Body of pancreas (tissue), 4 donors: ENCODE measurements around the gene RAD9B. TPM values are rescaled to one million over a fixed set of nuclear protein-coding genes. Genes with fewer than 3 reads are reported as not detected.

Source experiments
- ATAC-seq: fragments of 150-250 bp; one replicate; pipeline ENCODE4 v1.9.1; 2016
- DNase-seq, 4 donors: peaks; one replicate each; pipeline ENCODE4 v3.0.0-alpha.2; 2019
- H3K27ac ChIP-seq, 4 donors: fragments of 200-600 bp; sonication (generic); 1 replicate in 3 of 4; 2 replicates in 1 of 4; pipeline versions ENCODE4 v1.5.1 to v1.6.1; 2016 to 2019; ENCODE audit warnings: mild to moderate bottlenecking in 1 of 4, mixed read lengths in 1 of 4, moderate library complexity in 1 of 4
- H3K27me3 ChIP-seq, 2 donors: fragments of 200-600 bp; sonication (generic); one replicate each; pipeline ENCODE4 v1.6.0; 2016; ENCODE audit warnings: mild to moderate bottlenecking in 1 of 2
- H3K36me3 ChIP-seq, 2 donors: fragments of 200-600 bp; sonication (generic); replicated peaks in 1 of 2; 2 replicates each; pipeline ENCODE4 v1.5.1; 2016; ENCODE audit warnings: low read depth in 2 of 2; ENCODE audit not compliant: insufficient read depth in 1 of 2
- H3K4me1 ChIP-seq: fragments of 200-600 bp; sonication (generic); one replicate; pipeline ENCODE4 v1.6.0; 2016
- H3K4me3 ChIP-seq, 2 donors: fragments of 200-600 bp; sonication (generic); 1 replicate in 1 of 2; 2 replicates in 1 of 2; pipeline ENCODE4 v1.5.1; 2016 to 2019
- H3K9me3 ChIP-seq, 3 donors: fragments of 200-600 bp; sonication (generic); 1 replicate in 2 of 3; 2 replicates in 1 of 3; pipeline ENCODE4 v1.5.1; 2016
- POLR2A ChIP-seq, 3 donors: fragments of 450-650 bp; IDR thresholded peaks; one replicate each; pipeline ENCODE4 v1.6.1; 2016; ENCODE audit warnings: antibody characterized with exemption in 3 of 3, mild to moderate bottlenecking in 2 of 3
- WGBS, 2 donors: methylation state at CpG; one replicate each; pipeline ENCODE4 v1.1.5; 2017; 5-methylcytosine and 5-hydroxymethylcytosine counted together
- intact Hi-C: fragments of 100-400 bp; cut with DNase I; formaldehyde crosslinking; loops from one replicate; pipeline ENCODE4 v1.15.1; 2023
- total RNA-seq, 2 donors: library from RNA; depleted of rRNA; stranded (reverse); fragments of >200 nt; gene quantifications; one replicate each; pipeline ENCODE4 v1.1.0, GENCODE V29; 2016
- TF ChIP-seq, protein P1 (sequence below), 7 experiments: fragments of 450-650 bp in 4 of 7; fragments of 200-600 bp in 3 of 7; sonication (generic) in 3 of 7; IDR thresholded peaks; one replicate each; pipeline ENCODE4 v1.5.1; 2016 to 2019; ENCODE audit warnings: antibody characterized with exemption in 7 of 7

Gene RAD9B
- total RNA-seq, 2 donors from 2014 or later, result 2.3 TPM; not detected in 1

DNA sequence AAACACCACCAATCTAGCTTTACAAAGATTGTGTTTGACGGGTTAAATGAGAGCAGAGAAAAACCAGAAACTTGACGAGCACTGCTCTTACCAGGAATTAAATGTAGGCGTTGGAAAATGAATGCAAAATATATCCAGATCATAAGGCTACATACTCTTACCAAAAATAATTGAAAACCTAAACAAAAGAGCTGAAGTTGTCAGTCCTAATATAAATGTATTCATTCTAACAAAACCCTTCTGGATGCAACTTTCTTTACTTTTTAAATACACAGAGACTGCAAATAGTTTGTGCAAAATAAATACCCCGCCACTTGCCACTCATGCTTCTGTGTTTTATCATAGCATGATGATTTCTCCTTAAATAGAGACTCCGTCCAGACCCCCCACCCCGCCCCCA, 32.7 kb downstream of the RAD9B start:
- no peak for DNase-seq
- intact Hi-C loops, result no loop called here
- no peak overlapping the region for H3K4me3 ChIP-seq
- H3K27ac ChIP-seq, result no peak overlapping the region
- TF ChIP-seq POLR2A (IDR thresholded peaks at IDR 0.05), result no peak
- TF ChIP-seq, protein P1, sequence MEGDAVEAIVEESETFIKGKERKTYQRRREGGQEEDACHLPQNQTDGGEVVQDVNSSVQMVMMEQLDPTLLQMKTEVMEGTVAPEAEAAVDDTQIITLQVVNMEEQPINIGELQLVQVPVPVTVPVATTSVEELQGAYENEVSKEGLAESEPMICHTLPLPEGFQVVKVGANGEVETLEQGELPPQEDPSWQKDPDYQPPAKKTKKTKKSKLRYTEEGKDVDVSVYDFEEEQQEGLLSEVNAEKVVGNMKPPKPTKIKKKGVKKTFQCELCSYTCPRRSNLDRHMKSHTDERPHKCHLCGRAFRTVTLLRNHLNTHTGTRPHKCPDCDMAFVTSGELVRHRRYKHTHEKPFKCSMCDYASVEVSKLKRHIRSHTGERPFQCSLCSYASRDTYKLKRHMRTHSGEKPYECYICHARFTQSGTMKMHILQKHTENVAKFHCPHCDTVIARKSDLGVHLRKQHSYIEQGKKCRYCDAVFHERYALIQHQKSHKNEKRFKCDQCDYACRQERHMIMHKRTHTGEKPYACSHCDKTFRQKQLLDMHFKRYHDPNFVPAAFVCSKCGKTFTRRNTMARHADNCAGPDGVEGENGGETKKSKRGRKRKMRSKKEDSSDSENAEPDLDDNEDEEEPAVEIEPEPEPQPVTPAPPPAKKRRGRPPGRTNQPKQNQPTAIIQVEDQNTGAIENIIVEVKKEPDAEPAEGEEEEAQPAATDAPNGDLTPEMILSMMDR (IDR thresholded peaks at IDR 0.05), result no peak
- no peaks in the 10 kb centered on the region for H3K27me3 ChIP-seq
- H3K4me1 ChIP-seq, result peaks cover 30% of the 10 kb centered on the region
- no peaks in the 10 kb centered on the region for H3K9me3 ChIP-seq
- H3K36me3 ChIP-seq, result peaks cover 0 to 2% of the 10 kb centered on the region in 2 donors
- WGBS, 2 donors, result 89 to 94% methylated on average over 6 of the region's 6 CpGs
- ATAC-seq, result no peak

DNA sequence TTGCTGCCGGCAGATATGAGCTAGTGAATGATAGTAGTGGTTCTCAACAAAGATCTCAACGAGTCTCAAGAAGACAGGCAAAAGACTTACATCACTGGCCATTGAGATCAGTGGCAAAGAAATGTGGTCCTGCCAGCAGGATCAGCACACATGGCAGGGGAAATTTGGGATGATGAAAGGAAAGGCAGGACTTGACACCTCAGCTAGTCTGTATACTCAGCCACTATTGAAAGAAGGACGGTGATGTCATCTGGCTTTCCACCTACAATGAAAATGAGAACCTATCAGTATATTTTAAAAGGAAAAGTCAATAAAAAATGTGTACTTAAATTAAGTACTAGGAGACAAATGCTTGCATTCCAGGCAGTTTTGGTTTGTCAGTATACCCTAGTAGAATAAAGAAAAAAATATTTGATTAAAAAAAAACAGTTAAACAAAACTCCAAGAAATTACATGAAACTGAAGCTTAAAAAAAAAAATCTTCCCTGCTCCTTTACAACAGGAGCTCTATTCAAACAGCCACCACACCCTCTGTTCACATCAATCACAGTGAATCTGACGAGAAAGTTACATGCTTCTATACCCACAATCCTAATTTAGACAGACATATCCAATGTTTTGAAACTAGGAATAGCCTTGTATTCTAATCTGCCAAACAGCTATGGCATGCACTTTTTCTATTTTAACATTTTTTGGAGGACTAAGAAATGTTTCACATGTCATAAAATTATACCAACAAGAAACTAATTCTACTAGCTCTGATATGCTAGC, 34.9 kb downstream of the RAD9B start:
- Histone ChIP-seq H3K4me1 (peaks cover 23% of the 10 kb centered on the region), H3K27me3 (no peaks in the 10 kb centered on the region), H3K9me3 (no peaks in the 10 kb centered on the region), H3K27ac (peak overlapping the region in 3 of 4 donors; percentile 28 to 69 (median 57)), H3K36me3 (peaks cover 0 to 2% of the 10 kb centered on the region in 2 donors), H3K4me3 (no peak overlapping the region)
- DNase-seq (no peak), ATAC-seq (no peak)
- intact Hi-C loops, result no loop called here
- whole genome bisulfite sequencing, 2 donors, result 67 to 69% methylated on average over 4 of the region's 4 CpGs
- TF ChIP-seq, protein P1 (IDR thresholded peaks at IDR 0.05), result no peak
- no peak for TF ChIP-seq POLR2A (IDR thresholded peaks at IDR 0.05)

DNA sequence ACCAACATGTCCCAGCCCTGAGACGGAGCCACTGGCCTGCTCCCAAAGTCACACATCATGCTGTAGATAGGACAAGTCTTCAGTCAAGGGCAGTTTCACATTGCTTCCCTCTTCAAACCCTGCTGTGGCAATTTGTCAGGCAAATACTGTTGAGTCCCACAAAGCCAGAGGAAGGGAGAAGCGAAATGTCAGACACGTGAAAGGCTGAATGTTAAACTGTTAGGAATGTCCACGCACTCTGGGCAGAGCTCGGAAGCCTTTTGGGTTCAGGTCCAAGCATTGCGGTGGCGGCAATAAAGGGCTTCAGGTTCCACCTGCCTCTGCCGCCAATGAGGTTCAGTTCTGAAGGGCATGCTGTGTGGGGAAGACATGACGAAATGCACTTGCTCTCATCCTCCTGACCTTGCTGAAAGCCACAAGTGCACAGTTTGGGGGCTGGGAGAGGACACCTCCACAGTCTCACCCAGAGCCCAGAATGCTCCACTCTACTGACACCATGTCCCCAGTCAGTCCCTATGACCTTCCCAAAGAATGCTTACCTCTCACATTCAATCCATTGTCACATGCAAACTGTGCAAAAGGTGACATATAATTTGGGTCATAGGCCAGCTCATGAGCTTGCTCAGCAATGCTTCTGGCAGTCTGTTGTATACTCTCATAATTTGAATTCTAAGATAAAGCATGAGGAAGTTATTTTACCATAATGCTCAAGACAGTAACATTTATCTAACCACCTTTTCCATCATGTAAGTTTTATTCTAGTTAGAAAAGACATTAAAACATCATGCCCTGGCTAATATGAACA, 35.7 kb downstream of the RAD9B start:
- Histone ChIP-seq H3K36me3 (peaks cover 0 to 2% of the 10 kb centered on the region in 2 donors), H3K4me1 (peaks cover 30% of the 10 kb centered on the region), H3K27me3 (no peaks in the 10 kb centered on the region), H3K27ac (peak overlapping the region in 3 of 4 donors; percentile 28 to 69 (median 57)), H3K9me3 (no peaks in the 10 kb centered on the region), H3K4me3 (no peak overlapping the region)
- TF ChIP-seq, protein P1 (IDR thresholded peaks at IDR 0.05), result no peak
- TF ChIP-seq POLR2A (IDR thresholded peaks at IDR 0.05), result no peak
- DNase-seq (peak; percentile 40 to 59 (median 53)), ATAC-seq (peak; percentile 60)
- 57 to 63% methylated on average over 7 to 9 of the region's 9 CpGs for WGBS, 2 donors
- intact Hi-C loops, result no loop called here

DNA sequence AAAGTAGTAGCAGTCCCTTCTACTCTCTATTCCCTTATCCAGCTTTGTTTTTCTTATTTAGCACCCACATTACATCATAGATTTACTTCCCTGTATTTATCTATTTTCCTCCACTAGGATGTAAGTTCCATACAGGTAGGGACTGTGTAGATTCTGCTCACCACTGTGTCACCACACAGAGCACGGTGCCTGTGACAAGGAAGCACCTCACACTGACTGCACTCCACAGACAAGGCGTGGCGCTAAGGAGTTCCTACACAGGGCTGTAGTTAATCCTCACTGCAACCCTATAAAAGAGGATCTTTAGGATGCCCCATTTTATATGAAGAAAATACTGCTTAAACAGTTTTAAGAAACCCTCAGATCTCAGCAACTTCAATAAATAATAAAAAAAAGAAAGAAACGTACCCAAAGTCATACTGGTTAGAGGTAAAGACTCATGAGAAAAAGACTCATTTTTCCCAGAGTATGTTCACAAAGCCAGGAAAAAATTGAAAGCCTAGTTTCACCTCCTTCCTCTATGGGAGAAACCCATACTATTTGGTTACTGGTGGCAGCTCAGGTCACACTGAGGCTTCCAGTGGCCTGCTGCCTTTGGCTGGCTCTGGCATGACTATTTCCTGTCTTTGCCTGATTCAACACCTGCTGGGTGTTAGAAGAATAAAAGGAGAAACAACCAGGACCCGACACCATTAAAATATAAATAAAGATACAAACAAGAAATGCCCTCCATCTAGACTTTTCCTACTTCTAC, 36.9 kb downstream of the RAD9B start:
- TF ChIP-seq, protein P1 (IDR thresholded peaks at IDR 0.05), result no peak
- TF ChIP-seq POLR2A (IDR thresholded peaks at IDR 0.05), result no peak
- intact Hi-C loops, result no loop called here
- peaks cover 0 to 2% of the 10 kb centered on the region in 2 donors for H3K36me3 ChIP-seq
- no peak for ATAC-seq
- peak overlapping the region in 1 of 4 donors; percentile 69 for H3K27ac ChIP-seq
- H3K27me3 ChIP-seq, result no peaks in the 10 kb centered on the region
- no peak overlapping the region for H3K4me3 ChIP-seq
- peaks cover 37% of the 10 kb centered on the region for H3K4me1 ChIP-seq
- no peak for DNase-seq
- WGBS, 2 donors, result 88 to 96% methylated on average over 5 of the region's 5 CpGs
- no peaks in the 10 kb centered on the region for H3K9me3 ChIP-seq
